ENCODE results near the gene CPSF3. TPM values are rescaled to one million over a fixed set of nuclear protein-coding genes. Genes with fewer than 3 reads are reported as not detected.

Gene CPSF3
- total and polyA plus RNA-seq, 4 experiments from 2014 or later: 20.9 to 33.7 (median 25.1) TPM

DNA sequence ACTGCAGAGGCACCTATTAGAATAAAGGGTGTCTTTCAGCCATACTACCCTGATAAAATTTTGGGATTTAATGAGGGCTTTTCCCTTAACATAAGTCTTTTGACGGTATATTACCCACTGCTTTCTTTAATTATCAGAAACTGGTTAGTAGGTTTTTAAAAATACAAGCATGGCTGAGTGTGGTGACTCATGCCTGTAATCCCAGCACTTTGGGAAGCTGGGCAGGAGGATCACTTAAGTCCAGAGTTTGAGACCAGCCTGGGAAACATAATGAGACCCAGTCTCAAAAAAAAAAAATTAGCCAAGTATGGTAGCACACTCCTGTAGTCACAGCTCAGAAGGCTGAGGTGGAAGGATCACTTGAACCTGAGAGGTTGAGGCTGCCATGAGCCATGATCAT lies 16.1 kb downstream of the CPSF3 start:
- H3K9me3 ChIP-seq (ENCODE audit: control insufficient read depth in 1 of 2, low read length in 2 of 2): no peaks in the 10 kb centered on the region
- no peak for DNase-seq
- ChIA-PET POLR2A (ENCODE audit: partially characterized antibody) (no interaction called here), CTCF (ENCODE audit: partially characterized antibody) (no interaction called here)
- no peak overlapping the region for H3K27ac ChIP-seq (ENCODE audit: low read depth, low read length)
- no peak overlapping the region for H3K4me3 Mint-ChIP-seq
- intact Hi-C loops (cut with micrococcal nuclease): no loop called here
- H3K4me1 Mint-ChIP-seq: peaks cover 2 to 8% (median 3%) of the 10 kb centered on the region in 4 donors
- H3K27ac Mint-ChIP-seq: no peak overlapping the region
- H3K27me3 ChIP-seq (ENCODE audit: insufficient read depth, low read length): no peaks in the 10 kb centered on the region
- no peaks in the 10 kb centered on the region for H3K27me3 Mint-ChIP-seq
- no peaks in the 10 kb centered on the region for H3K9me3 Mint-ChIP-seq
- no peaks in the 10 kb centered on the region for H3K4me1 ChIP-seq (ENCODE audit: insufficient read depth, low read length)
- peaks cover 59 to 60% of the 10 kb centered on the region in 2 donors for H3K36me3 Mint-ChIP-seq
- H3K36me3 ChIP-seq (ENCODE audit: insufficient read depth, low read length): peaks cover 29% of the 10 kb centered on the region
- H3K4me3 ChIP-seq (ENCODE audit: low read length in 2 of 2): no peak overlapping the region

- Histone ChIP-seq H3K27me3 (ENCODE audit: insufficient read depth, low read length) (no peaks in the 10 kb centered on the region), H3K9me3 (ENCODE audit: control insufficient read depth in 1 of 2, low read length in 2 of 2) (no peaks in the 10 kb centered on the region), H3K4me1 (ENCODE audit: insufficient read depth, low read length) (no peaks in the 10 kb centered on the region), H3K36me3 (ENCODE audit: insufficient read depth, low read length) (peaks cover 29% of the 10 kb centered on the region), H3K4me3 (ENCODE audit: low read length in 2 of 2) (no peak overlapping the region), H3K27ac (ENCODE audit: low read depth, low read length) (no peak overlapping the region)
- Mint-ChIP-seq H3K27me3 (no peaks in the 10 kb centered on the region), H3K4me3 (no peak overlapping the region), H3K27ac (no peak overlapping the region), H3K4me1 (peaks cover 4 to 13% (median 6%) of the 10 kb centered on the region in 4 donors), H3K9me3 (no peaks in the 10 kb centered on the region), H3K36me3 (peaks cover 57 to 58% of the 10 kb centered on the region in 2 donors)
- ChIA-PET CTCF (ENCODE audit: partially characterized antibody) (no interaction called here), POLR2A (ENCODE audit: partially characterized antibody) (no interaction called here)
- DNase-seq: no peak
- intact Hi-C loops (cut with micrococcal nuclease): no loop called here
These were observed 16.7 kb downstream of the CPSF3 start for GRCh38 chr2:9440058-9440727.

DNA sequence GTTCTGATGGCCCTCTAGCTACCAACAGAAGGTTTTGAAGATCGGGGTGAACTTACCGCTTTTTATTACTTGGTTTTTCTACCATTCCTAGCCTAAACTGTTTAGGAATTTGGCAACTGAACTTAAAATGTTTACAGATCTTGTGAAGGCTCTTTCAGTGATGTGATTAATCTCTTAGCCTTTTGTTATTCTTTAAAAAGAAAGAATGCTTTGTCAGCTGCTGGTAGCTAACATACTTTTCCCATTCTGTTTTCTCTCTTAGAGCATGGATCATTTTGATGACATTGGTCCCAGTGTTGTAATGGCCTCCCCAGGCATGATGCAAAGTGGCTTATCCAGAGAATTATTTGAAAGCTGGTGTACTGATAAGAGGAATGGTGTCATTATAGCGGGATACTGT lies 18.1 kb downstream of the CPSF3 start:
- Histone ChIP-seq H3K4me1 (ENCODE audit: insufficient read depth, low read length) (no peaks in the 10 kb centered on the region), H3K9me3 (ENCODE audit: control insufficient read depth in 1 of 2, low read length in 2 of 2) (no peaks in the 10 kb centered on the region), H3K27ac (ENCODE audit: low read depth, low read length) (no peak overlapping the region), H3K36me3 (ENCODE audit: insufficient read depth, low read length) (peaks cover 29% of the 10 kb centered on the region), H3K27me3 (ENCODE audit: insufficient read depth, low read length) (no peaks in the 10 kb centered on the region), H3K4me3 (ENCODE audit: low read length in 2 of 2) (no peak overlapping the region)
- no peak overlapping the region for H3K4me3 Mint-ChIP-seq
- DNase-seq: no peak
- ChIA-PET CTCF (ENCODE audit: partially characterized antibody) (no interaction called here), POLR2A (ENCODE audit: partially characterized antibody) (no interaction called here)
- no peak overlapping the region for H3K27ac Mint-ChIP-seq
- H3K36me3 Mint-ChIP-seq: peaks cover 58 to 63% of the 10 kb centered on the region in 2 donors
- H3K9me3 Mint-ChIP-seq: no peaks in the 10 kb centered on the region
- intact Hi-C loops (cut with micrococcal nuclease): no loop called here
- H3K4me1 Mint-ChIP-seq: peaks cover 6 to 19% (median 11%) of the 10 kb centered on the region in 4 donors
- H3K27me3 Mint-ChIP-seq: no peaks in the 10 kb centered on the region

- intact Hi-C loops (cut with micrococcal nuclease): no loop called here
- ChIA-PET POLR2A (ENCODE audit: partially characterized antibody) (no interaction called here), CTCF (ENCODE audit: partially characterized antibody) (interaction anchor here (0.5 to 1.6 kb wide), 2 partner anchors 103 to 327 kb away, joined by 3 read pairs; no protein-coding TSS in a partner anchor)
- DNase-seq: no peak
- no peaks in the 10 kb centered on the region for H3K9me3 Mint-ChIP-seq
- Histone ChIP-seq H3K27ac (ENCODE audit: low read depth, low read length) (no peak overlapping the region), H3K27me3 (ENCODE audit: insufficient read depth, low read length) (no peaks in the 10 kb centered on the region), H3K9me3 (ENCODE audit: control insufficient read depth in 1 of 2, low read length in 2 of 2) (no peaks in the 10 kb centered on the region), H3K36me3 (ENCODE audit: insufficient read depth, low read length) (peaks cover 20% of the 10 kb centered on the region), H3K4me3 (ENCODE audit: low read length in 2 of 2) (no peak overlapping the region), H3K4me1 (ENCODE audit: insufficient read depth, low read length) (no peaks in the 10 kb centered on the region)
- peak overlapping the region in 3 of 7 donors; percentile 11 to 65 (median 45) for H3K27ac Mint-ChIP-seq
- H3K27me3 Mint-ChIP-seq: no peaks in the 10 kb centered on the region
- H3K4me3 Mint-ChIP-seq: no peak overlapping the region
- peaks cover 6 to 19% (median 11%) of the 10 kb centered on the region in 4 donors for H3K4me1 Mint-ChIP-seq
- H3K36me3 Mint-ChIP-seq: peaks cover 50 to 61% of the 10 kb centered on the region in 2 donors
These were observed 20.1 kb downstream of the CPSF3 start for GRCh38 chr2:9443526-9443925.

GRCh38 chr2:9445089-9445488 lies 21.6 kb downstream of the CPSF3 start:
- H3K4me3 Mint-ChIP-seq: peak overlapping the region in 2 of 8 donors; percentile 9 to 11
- Histone ChIP-seq H3K4me3 (ENCODE audit: low read length in 2 of 2) (no peak overlapping the region), H3K9me3 (ENCODE audit: control insufficient read depth in 1 of 2, low read length in 2 of 2) (no peaks in the 10 kb centered on the region), H3K27me3 (ENCODE audit: insufficient read depth, low read length) (no peaks in the 10 kb centered on the region), H3K27ac (ENCODE audit: low read depth, low read length) (no peak overlapping the region), H3K36me3 (ENCODE audit: insufficient read depth, low read length) (peaks cover 24% of the 10 kb centered on the region), H3K4me1 (ENCODE audit: insufficient read depth, low read length) (no peaks in the 10 kb centered on the region)
- peaks cover 6 to 19% (median 11%) of the 10 kb centered on the region in 4 donors for H3K4me1 Mint-ChIP-seq
- H3K27ac Mint-ChIP-seq: peak overlapping the region in 3 of 7 donors; percentile 37 to 60 (median 48)
- DNase-seq: no peak
- intact Hi-C loops (cut with micrococcal nuclease): no loop called here
- H3K9me3 Mint-ChIP-seq: no peaks in the 10 kb centered on the region
- ChIA-PET CTCF (ENCODE audit: partially characterized antibody) (no interaction called here), POLR2A (ENCODE audit: partially characterized antibody) (no interaction called here)
- peaks cover 48 to 60% of the 10 kb centered on the region in 2 donors for H3K36me3 Mint-ChIP-seq
- no peaks in the 10 kb centered on the region for H3K27me3 Mint-ChIP-seq

DNA sequence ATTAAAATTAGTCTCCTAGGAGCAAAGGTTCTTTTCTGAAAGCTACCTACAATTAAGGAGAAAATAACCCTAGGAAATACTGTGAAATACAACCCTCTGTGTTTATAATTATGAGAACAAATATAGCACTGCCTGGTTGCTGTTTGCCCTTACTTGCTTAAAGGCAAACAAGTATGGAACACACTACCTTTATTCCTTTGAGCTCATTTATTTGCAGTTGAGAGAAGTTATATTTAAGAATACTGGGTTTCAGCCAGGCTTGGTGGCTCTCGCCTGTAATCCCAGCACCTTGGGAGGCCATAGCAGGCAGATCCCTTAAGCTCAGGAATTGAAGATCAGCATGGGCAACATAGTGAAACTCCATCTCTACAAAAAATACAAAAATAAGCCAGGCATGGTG lies 27.8 kb downstream of the CPSF3 start:
- peak overlapping the region in 1 of 7 donors; percentile 2 for H3K27ac Mint-ChIP-seq
- no peaks in the 10 kb centered on the region for H3K4me1 Mint-ChIP-seq
- no peak for DNase-seq
- H3K9me3 Mint-ChIP-seq: no peaks in the 10 kb centered on the region
- H3K36me3 Mint-ChIP-seq: peaks cover 32 to 46% of the 10 kb centered on the region in 2 donors
- Histone ChIP-seq H3K4me1 (ENCODE audit: insufficient read depth, low read length) (no peaks in the 10 kb centered on the region), H3K36me3 (ENCODE audit: insufficient read depth, low read length) (peaks cover 18% of the 10 kb centered on the region), H3K9me3 (ENCODE audit: control insufficient read depth in 1 of 2, low read length in 2 of 2) (no peaks in the 10 kb centered on the region), H3K4me3 (ENCODE audit: low read length in 2 of 2) (no peak overlapping the region), H3K27me3 (ENCODE audit: insufficient read depth, low read length) (no peaks in the 10 kb centered on the region), H3K27ac (ENCODE audit: low read depth, low read length) (no peak overlapping the region)
- H3K27me3 Mint-ChIP-seq: no peaks in the 10 kb centered on the region
- no peak overlapping the region for H3K4me3 Mint-ChIP-seq
- POLR2A ChIA-PET (ENCODE audit: partially characterized antibody): interaction anchor here (1.0 kb wide), 1 partner anchor 27 kb away, joined by 3 read pairs; the partner anchor contains the start of genes CPSF3 and ITGB1BP1
- intact Hi-C loops (cut with micrococcal nuclease): no loop called here
- CTCF ChIA-PET (ENCODE audit: partially characterized antibody): no interaction called here

DNA sequence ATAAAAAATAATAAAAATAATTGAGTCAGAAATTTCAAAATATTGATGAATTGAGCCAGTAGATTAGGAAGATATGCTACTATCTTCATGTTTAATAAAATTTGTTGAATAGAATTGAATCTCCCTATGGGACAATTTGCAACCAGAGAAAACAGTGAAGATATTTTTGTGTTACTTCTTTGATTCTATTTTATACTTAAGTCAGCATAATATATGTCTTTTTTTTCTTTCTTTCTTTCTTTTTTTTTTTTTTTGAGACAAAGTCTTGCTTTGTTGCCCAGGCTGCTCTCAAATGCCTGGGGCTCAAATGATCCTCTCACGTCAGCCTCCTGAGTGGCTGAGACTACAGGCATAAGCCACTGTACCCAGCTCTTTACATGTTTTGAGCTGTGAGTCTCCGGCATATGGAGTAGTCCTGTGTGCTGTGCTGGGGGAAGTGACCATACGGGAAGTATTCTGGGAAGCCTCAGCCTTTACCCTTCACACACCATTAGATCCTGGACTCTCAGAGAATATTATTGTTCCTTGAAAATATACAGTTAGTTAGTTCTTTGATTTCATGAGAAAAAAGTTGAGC lies 37.1 kb downstream of the CPSF3 start:
- Histone ChIP-seq H3K4me3 (ENCODE audit: low read length in 2 of 2) (no peak overlapping the region), H3K27ac (ENCODE audit: low read depth, low read length) (no peak overlapping the region), H3K36me3 (ENCODE audit: insufficient read depth, low read length) (no peaks in the 10 kb centered on the region), H3K9me3 (ENCODE audit: control insufficient read depth in 1 of 2, low read length in 2 of 2) (no peaks in the 10 kb centered on the region), H3K27me3 (ENCODE audit: insufficient read depth, low read length) (no peaks in the 10 kb centered on the region), H3K4me1 (ENCODE audit: insufficient read depth, low read length) (no peaks in the 10 kb centered on the region)
- no peaks in the 10 kb centered on the region for H3K9me3 Mint-ChIP-seq
- H3K27ac Mint-ChIP-seq: peak overlapping the region in 1 of 7 donors; percentile 43
- ChIA-PET CTCF (ENCODE audit: partially characterized antibody) (no interaction called here), POLR2A (ENCODE audit: partially characterized antibody) (no interaction called here)
- peaks cover 0 to 10% (median 4%) of the 10 kb centered on the region in 4 donors for H3K4me1 Mint-ChIP-seq
- H3K36me3 Mint-ChIP-seq: peaks cover 34 to 44% of the 10 kb centered on the region in 2 donors
- no peak for DNase-seq
- H3K27me3 Mint-ChIP-seq: no peaks in the 10 kb centered on the region
- H3K4me3 Mint-ChIP-seq: no peak overlapping the region
- intact Hi-C loops (cut with micrococcal nuclease): no loop called here
